Tibial artery (tissue), 4 donors: Measurements from ENCODE around the gene CSMD2.

Experiments used
- DNase-seq, 2 donors: peaks; one replicate each; pipeline ENCODE4 v3.0.0-alpha.2; 2019
- H3K27ac ChIP-seq, 2 donors: fragments of 200-600 bp; sonication (generic) in 1 of 2; 1 replicate in 1 of 2; 2 replicates in 1 of 2; pipeline ENCODE4 v1.5.1; 2018 to 2019; ENCODE audit warnings: mild to moderate bottlenecking in 1 of 2
- H3K27me3 ChIP-seq, 2 donors: fragments of 200-600 bp; sonication (generic) in 1 of 2; one replicate each; pipeline versions ENCODE4 v1.5.1 to v1.6.0; 2016 to 2019
- H3K36me3 ChIP-seq, 3 donors: fragments of 200-600 bp; sonication (generic) in 2 of 3; one replicate each; pipeline ENCODE4 v1.5.1; 2016 to 2019; ENCODE audit warnings: mild to moderate bottlenecking in 2 of 3
- H3K4me1 ChIP-seq, 4 donors: fragments of 200-600 bp; sonication (generic) in 2 of 4; 1 replicate in 3 of 4; 2 replicates in 1 of 4; pipeline ENCODE4 v1.5.1; 2016 to 2019
- H3K4me3 ChIP-seq, 2 donors: fragments of 200-600 bp; sonication (generic) in 1 of 2; 1 replicate in 1 of 2; 2 replicates in 1 of 2; pipeline ENCODE4 v1.5.1; 2018 to 2019; ENCODE audit warnings: mild to moderate bottlenecking in 2 of 2
- H3K9me3 ChIP-seq, 3 donors: fragments of 200-600 bp; sonication (generic) in 1 of 3; one replicate each; pipeline ENCODE4 v1.5.1; 2016 to 2019
- intact Hi-C: fragments of 100-400 bp; cut with DNase I; formaldehyde crosslinking; loops from one replicate; pipeline ENCODE4 v1.15.0; 2023; ENCODE audit warnings: low total_unique reads
- TF ChIP-seq, protein P1 (sequence below), 2 experiments: fragments of 200-600 bp in 1 of 2; fragments of 450-650 bp in 1 of 2; IDR thresholded peaks; one replicate each; pipeline ENCODE4 v1.5.1; 2017 to 2019; ENCODE audit warnings: antibody characterized with exemption in 2 of 2, mild to moderate bottlenecking in 1 of 2, moderate library complexity in 1 of 2

The CSMD2 gene

DNA sequence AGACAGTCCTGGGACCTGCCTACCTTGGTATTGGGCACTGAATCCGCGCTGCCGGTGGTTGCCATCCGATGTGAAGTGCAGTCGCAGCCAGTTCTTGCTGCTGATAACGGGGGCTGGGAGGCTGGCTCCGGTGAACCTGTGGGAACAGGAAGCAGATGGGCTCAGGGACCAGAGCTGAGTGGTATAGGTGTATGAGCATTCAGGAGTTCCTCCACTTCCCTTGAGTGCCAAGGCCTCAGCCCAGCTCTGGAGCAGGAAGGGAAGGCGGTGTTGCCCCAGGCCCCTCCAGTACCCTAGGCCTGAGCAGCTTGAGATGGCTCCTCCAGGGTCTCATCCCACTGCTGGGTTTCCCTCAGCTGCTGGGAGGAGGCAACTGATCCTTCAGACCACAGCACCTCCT, 318.2 kb downstream of the CSMD2 start:
- no peaks in the 10 kb centered on the region for H3K9me3 ChIP-seq

DNA sequence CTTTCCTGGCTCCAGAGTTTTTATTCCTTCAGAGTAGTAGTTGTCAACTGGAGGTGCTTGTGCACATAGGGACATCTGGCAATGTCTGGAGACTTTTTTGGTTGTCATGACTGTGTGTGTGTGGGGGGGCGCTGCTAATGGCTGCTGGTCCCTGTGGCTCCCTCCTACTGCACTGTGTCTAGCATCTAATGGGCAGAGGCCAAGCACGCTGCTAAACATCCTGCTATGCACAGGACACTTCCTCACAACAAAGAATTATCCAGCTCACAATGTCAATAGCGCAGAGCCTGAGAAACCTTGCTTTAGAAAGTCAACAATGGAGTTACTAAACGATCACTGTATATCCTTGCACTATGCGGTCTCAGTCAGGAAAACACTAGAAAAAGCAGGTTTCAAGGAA, 320.9 kb downstream of the CSMD2 start:
- Histone ChIP-seq H3K9me3 (no peaks in the 10 kb centered on the region), H3K36me3 (no peaks in the 10 kb centered on the region), H3K4me1 (no peaks in the 10 kb centered on the region), H3K27me3 (no peaks in the 10 kb centered on the region), H3K27ac (no peak overlapping the region), H3K4me3 (no peak overlapping the region)
- intact Hi-C loops: no loop called here
- no peak for DNase-seq
- TF ChIP-seq, protein P1, sequence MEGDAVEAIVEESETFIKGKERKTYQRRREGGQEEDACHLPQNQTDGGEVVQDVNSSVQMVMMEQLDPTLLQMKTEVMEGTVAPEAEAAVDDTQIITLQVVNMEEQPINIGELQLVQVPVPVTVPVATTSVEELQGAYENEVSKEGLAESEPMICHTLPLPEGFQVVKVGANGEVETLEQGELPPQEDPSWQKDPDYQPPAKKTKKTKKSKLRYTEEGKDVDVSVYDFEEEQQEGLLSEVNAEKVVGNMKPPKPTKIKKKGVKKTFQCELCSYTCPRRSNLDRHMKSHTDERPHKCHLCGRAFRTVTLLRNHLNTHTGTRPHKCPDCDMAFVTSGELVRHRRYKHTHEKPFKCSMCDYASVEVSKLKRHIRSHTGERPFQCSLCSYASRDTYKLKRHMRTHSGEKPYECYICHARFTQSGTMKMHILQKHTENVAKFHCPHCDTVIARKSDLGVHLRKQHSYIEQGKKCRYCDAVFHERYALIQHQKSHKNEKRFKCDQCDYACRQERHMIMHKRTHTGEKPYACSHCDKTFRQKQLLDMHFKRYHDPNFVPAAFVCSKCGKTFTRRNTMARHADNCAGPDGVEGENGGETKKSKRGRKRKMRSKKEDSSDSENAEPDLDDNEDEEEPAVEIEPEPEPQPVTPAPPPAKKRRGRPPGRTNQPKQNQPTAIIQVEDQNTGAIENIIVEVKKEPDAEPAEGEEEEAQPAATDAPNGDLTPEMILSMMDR (IDR thresholded peaks at IDR 0.05): no peak

More for the DNA sequence above, 318.2 kb downstream of the CSMD2 start:
- H3K4me1 ChIP-seq: no peaks in the 10 kb centered on the region
- TF ChIP-seq, protein P1 (IDR thresholded peaks at IDR 0.05): no peak
- H3K27ac ChIP-seq: no peak overlapping the region
- DNase-seq: no peak
- intact Hi-C loops: loop anchor here (5.0 kb wide), 1 partner anchor 470 kb away; no protein-coding TSS in a partner anchor
- no peak overlapping the region for H3K4me3 ChIP-seq
- H3K27me3 ChIP-seq: no peaks in the 10 kb centered on the region
- no peaks in the 10 kb centered on the region for H3K36me3 ChIP-seq

DNA sequence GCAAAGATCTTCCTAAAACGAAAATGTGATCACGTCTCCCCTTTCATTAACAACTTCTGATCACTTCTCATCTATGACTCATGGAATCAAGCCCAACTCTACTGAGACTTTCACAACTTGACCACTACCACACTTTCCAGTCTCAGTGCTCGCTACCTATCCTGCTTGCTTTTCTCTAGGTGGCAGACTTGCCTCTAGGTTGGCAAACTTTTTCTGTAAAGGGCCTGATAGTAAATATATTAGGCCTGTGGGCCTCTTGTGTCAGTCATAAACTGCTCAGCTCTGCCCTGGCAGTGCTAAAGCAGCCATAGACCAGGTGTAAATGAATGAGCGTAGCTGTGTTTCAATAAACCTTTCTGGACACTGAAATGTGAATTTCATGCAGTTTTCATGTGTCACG, 322.7 kb downstream of the CSMD2 start:
- DNase-seq: no peak
- no peaks in the 10 kb centered on the region for H3K4me1 ChIP-seq
- intact Hi-C loops: no loop called here
- H3K27me3 ChIP-seq: no peaks in the 10 kb centered on the region
- no peaks in the 10 kb centered on the region for H3K36me3 ChIP-seq
- TF ChIP-seq, protein P1 (IDR thresholded peaks at IDR 0.05): peak in 1 of 2 experiments; percentile 3
- H3K27ac ChIP-seq: no peak overlapping the region
- H3K9me3 ChIP-seq: no peaks in the 10 kb centered on the region
- H3K4me3 ChIP-seq: no peak overlapping the region

DNA sequence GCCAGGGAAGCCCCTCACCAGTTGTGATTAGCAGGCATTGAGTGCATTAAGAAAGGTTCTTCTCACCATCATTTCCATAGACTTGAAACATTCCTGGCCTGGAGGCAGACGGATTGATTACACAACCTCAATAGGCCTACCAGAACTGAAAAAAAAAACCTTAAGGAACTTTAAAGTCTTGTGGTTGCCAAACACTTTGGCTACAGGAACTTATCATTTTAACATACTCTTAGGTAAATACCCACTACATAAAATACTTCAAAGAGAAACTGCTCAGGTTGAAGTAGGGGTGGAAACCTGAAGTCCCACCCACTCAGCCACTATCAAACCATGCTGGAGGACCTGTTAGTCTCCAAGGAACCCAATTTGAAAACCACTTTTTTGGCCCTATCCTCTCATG, 323.5 kb downstream of the CSMD2 start:
- intact Hi-C loops: no loop called here
- no peaks in the 10 kb centered on the region for H3K4me1 ChIP-seq
- TF ChIP-seq, protein P1 (IDR thresholded peaks at IDR 0.05): no peak
- no peak overlapping the region for H3K27ac ChIP-seq
- H3K27me3 ChIP-seq: no peaks in the 10 kb centered on the region
- no peaks in the 10 kb centered on the region for H3K9me3 ChIP-seq
- no peaks in the 10 kb centered on the region for H3K36me3 ChIP-seq
- no peak overlapping the region for H3K4me3 ChIP-seq
- no peak for DNase-seq

DNA sequence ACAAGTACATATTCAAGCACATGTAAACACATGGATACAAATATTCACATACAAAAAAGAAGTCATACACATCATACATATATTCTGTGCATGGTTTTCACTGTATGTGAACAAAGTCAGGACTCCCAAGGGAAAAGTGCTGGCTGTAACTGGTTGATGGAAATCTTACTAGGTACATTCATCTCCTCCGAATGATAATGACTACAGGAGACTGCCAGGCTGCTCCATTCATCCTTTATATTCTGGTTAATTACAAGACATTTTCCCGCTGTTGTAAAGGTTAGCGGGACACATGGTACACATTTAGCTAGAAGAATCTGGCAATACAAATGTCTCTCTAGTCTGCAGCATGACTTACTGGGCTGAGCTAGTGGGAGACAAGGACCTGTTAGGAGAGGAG, 327.4 kb downstream of the CSMD2 start:
- intact Hi-C loops: no loop called here
- no peak for DNase-seq

More for the DNA sequence above, 327.4 kb downstream of the CSMD2 start:
- H3K36me3 ChIP-seq: no peaks in the 10 kb centered on the region
- H3K4me1 ChIP-seq: no peaks in the 10 kb centered on the region
- H3K27ac ChIP-seq: no peak overlapping the region
- no peaks in the 10 kb centered on the region for H3K9me3 ChIP-seq
- H3K27me3 ChIP-seq: no peaks in the 10 kb centered on the region
- TF ChIP-seq, protein P1 (IDR thresholded peaks at IDR 0.05): no peak
- H3K4me3 ChIP-seq: no peak overlapping the region
